NCI-H2081 (cell line): ENCODE measurements around the gene MYO7B.

Experiments used
- DNase-seq, 2 experiments: peaks; one replicate each; lab custom pipeline; 2025; lab: John Stamatoyannopoulos, UW

Gene MYO7B

DNA sequence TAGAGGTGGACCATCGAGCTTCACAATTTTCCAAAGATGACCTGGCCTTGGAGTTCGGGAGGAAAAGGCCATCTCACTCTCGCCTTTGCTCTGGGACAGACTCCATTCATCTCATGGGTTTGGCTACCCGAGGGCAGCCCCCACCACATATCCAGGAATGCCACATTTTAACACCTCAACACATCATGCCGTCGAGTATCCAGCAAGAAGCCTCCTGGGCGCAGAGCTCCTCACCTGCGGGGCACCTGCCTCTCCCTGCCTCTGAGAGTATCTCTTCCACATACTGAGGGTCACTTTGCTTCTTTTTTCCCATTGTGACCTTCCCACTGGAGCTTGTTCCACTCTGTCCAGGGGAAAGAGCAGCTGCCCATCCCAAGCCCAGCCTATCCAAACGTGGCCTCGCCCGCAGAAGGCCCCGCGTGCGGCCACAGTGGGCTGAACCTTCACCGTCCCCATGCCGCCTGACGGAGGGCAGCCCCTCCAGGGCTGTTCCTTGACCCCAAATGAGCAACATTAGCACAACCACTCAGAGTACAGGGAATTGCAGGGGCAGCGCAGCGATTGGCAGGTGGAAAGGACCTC, 145.3 kb downstream of the MYO7B start:
- DNase-seq, result no peak

- no peak for DNase-seq
Observed at GRCh38 chr2:127681288-127681804, 145.9 kb downstream of the MYO7B start.

DNA sequence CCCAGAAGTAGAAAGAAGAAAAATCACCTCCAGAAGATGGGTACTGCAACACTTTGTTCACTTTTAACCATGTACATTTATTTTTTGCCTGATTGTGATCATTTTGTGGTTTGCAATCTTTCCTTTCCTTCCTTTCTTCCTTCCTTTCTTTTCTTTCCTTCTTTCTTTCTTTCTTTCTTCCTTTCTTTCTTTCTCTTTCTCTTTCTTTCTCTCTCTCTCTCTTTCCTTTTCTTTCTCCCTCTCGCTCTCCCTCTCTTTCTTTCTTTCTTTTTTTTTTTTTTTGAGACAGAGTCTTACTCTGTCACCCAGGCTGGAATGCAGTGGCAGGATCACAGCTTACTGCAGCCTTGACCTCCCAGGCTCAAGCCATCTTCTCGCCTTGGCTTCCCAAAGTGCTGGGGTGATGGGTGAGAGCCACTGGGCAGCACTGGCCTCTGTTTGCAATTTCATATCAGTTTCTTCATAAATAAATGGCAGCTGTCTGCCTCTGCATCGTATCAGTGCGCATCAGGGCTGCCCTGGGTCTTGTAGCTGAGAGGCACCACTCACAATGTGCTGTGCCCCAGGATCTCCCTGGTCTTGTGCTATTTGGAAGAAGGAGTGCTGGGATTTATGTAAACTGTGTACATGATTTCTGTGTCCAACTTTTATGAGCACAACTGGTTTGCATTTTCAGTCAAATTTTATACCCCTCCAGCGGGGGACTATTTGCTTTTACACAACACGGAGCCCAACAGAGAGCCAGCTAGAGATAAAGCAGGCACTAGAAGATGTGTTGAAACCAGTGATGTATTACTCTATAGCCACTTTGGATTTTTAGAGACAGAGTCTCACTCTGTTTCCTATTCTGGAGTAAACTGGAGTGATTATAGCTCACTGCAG, 146.7 kb downstream of the MYO7B start:
- no peak for DNase-seq

- DNase-seq, result no peak
Observed at GRCh38 chr2:127683056-127683455, 147.6 kb downstream of the MYO7B start.

GRCh38 chr2:127683757-127684156, 148.3 kb downstream of the MYO7B start:
- no peak for DNase-seq

GRCh38 chr2:127685410-127686080, 150.1 kb downstream of the MYO7B start:
- no peak for DNase-seq
